ENCODE data around the gene PRAMEF17.
A peak's percentile ranks its signal among the peaks of the same experiment; 100 is the strongest.
"Not testable (repeated sequence)": the region's sequence is repeated elsewhere in the genome, so short reads cannot be mapped to it uniquely, and the experiment has no call there.

PRAMEF17 gene

DNA sequence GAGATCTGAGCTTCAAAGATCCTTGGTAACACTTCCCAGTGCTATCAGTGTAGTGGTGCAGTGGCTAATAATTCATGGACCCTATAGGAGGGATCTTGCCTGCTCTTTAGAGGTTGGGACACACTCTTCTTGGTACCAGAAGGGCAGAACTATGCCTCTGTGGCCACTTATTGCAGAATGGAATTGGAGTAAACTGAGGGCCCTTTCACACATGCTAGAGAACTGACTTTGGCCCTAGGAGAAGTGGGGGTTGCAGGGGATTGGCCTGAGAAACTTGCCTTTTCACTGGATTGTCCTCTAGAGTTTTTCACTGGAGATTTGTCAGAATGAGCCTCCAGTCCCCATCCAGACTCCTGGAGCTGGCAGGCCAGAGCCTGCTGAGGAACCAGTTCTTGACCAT, at the start of gene PRAMEF17:
Gene PRAMEF17 (plus strand): TSS at position 301 of the 400 bp plus-strand sequence. CDS start 26 bp downstream, at position 327.
- DNase-seq = not testable (repeated sequence)

DNA sequence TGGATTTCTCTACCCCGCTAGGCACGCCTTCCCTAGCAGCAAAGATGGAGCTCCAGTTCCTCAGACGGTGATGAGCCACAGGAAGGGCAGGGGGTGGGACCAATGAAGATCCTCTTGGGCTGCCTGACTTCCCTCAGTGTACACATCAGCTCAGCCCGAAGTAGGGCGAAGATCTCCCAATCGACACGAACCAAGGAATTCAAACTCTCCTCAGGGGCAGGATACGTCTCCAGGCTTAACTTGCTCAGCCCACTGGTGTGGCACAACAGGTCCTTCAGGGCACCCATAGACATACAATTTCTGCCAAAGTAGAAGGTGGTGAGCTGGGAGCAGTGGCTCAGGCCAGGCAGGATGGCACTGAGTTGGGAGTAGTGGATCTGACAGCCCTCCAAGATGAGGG, 46.9 kb upstream of the PRAMEF17 start:
- not testable (repeated sequence) for DNase-seq

GRCh38 chr1:13347034-13347433, 42.4 kb upstream of the PRAMEF17 start, which contains the start of gene PRAMEF14:
PRAMEF14 (minus strand) TSS chr1:13347134; CDS start chr1:13345314, 1,820 bp downstream.
- DNase-seq = not testable (repeated sequence)

- DNase-seq = not testable (repeated sequence)
Measured at GRCh38 chr1:13353476-13353875, 36.0 kb upstream of the PRAMEF17 start.

DNA sequence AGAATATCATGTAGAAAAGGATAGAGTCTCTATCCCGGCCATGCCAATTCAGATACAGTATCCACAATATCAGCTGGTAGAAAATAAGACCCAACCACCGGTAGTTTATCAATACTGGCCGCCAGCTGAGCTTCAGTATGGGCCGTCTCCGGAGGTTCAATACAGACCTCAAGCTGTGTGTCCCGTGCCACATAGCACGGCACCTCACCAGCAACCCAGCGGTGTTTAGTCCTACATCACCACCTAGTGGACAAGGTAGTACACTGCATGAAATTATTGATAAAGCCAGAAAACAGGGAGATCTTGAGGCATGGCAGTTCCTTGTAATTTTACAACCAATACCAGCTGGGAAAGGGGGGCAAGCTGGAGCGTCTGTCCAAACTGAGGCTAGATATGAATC, 35.0 kb upstream of the PRAMEF17 start:
- DNase-seq = not testable (repeated sequence)

DNA sequence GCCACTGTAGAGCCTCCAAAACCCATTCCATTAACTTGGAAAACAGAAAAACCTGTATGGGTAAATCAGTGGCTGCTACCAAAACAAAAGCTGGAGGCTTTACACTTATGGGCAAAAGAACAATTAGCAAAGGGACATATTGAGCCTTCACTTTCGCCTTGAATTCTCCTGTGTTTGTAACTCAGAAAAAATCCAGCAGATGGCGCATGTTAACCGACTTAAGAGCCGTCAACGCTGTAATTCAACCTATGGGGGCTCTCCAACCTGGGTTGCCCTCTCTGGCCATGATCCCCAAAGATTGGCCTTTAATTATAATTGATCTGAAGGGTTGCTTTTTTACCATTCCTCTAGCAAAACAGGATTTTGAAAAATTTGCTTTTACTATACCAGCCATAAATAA, 32.7 kb upstream of the PRAMEF17 start:
- peak; percentile 4 for DNase-seq

GRCh38 chr1:13362364-13362763, 27.1 kb upstream of the PRAMEF17 start:
- DNase-seq = not testable (repeated sequence)

- not testable (repeated sequence) for DNase-seq
Measured at GRCh38 chr1:13364928-13365327, 24.5 kb upstream of the PRAMEF17 start.

DNA sequence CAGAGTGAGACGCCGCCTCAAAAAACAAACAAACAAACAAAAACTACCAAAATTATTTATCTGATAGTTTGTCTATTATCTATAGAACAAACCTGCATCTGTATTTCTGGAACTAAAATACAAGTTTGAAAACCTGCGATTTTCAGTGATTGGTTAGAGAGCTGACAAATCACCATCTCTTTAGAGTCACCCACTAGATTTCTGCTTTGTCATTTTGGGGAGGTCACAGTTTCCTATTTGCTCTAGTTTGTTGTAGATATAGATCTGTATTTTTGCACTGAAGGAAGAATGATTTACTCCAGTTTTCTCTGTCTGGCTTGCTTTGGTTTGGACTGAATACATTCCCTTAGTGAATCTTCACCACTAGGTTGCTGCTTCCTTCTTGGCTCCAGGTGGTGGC, 22.9 kb upstream of the PRAMEF17 start:
- not testable (repeated sequence) for DNase-seq

DNA sequence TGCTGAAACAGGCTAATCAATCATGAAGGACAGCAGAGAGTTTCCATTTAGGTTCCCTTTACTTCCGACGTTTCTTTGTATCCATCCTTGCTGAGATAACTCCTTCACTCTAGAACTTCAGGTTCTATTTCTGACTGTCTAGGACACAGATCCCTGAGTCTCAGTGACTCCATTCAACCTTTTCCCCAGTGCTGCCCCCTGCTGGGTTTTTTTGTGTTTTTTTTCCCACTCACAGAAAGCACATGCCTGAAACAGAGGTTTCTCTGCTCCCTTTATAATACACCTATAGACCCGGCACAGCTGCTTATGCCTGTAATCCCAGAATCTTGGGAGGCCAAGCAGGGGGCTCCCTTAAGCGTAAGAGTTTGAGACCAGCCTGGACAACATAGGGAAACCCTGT, 20.9 kb upstream of the PRAMEF17 start:
- not testable (repeated sequence) for DNase-seq

- DNase-seq = not testable (repeated sequence)
Measured at GRCh38 chr1:13378983-13379382, 10.4 kb upstream of the PRAMEF17 start.

DNA sequence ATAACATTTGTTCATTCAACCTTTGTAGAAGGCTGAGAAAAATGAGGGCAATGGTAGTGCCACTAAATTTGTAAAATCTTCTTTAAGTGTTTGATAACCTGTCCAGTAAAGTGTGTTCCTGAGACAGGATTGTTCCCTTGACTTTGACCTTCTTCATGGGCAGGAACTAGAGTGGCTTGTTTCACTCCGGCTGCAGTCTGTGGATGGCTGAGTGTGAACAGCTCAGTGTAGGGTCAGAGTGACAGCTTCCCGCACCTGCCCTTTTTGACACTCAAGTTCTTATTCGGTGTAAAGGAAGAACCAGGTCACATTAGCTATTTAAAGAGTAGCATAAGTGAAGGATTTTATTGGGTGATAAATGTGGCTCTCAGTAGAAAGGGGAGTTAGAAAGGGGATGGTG, 9.1 kb upstream of the PRAMEF17 start:
- not testable (repeated sequence) for DNase-seq

DNA sequence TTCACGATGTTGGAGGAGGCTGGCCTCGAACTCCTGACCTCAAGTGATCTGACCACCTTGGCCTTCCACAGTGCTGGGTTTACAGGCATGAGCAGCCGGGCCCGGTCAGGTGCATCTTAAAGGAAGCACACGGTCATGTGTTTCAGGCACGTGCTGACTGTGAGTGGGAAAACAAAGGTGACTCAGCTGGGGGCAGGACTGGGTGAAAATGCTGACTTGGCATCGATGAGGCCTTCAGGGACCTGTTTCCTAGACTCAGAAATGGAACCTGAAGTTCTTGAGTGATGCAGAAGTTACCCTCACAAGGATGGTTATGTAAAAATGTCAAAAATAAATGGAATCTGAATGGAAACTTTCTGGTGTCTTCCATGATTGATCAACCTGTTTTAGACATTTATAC, 3.6 kb downstream of the PRAMEF17 start:
- DNase-seq = not testable (repeated sequence)

- not testable (repeated sequence) for DNase-seq
Measured at GRCh38 chr1:13394761-13395160, 5.3 kb downstream of the PRAMEF17 start.

DNA sequence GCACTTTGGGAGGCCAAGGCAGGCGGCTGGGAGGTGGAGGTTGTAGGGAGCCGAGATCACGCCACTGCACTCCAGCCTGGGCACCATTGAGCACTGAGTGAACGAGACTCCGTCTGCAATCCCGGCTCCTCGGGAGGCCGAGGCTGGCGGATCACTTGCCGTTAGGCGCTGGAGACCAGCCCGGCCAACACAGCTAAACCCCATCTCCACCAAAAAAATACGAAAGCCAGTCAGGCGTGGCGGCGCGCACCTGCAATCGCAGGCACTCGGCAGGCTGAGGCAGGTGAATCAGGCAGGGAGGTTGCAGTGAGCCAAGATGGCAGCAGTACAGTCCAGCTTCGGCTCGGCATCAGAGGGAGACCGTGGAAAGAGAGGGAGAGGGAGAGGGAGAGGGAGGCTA, 5.9 kb downstream of the PRAMEF17 start:
- DNase-seq = not testable (repeated sequence)

- DNase-seq = no peak
Measured at GRCh38 chr1:13407811-13408210, 18.4 kb downstream of the PRAMEF17 start.

DNA sequence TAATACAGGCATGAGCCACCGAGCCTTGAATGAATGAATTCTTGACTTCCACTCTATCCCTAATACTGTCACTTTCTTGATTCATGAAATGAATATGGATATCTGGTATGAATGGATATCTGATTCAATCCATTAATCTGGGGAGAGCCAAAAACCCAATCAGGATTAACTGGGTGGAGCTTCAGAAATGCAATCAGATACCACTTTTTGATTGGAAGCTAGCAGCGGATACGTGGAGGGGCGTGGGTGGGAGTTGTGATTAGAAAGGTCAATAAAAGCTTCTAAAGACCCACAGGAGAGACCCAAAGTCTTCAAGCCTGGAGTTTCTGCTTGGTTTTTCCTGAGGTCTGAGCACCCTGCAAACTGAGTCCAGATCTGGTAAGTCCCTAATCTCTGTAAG, 20.7 kb downstream of the PRAMEF17 start, which contains the start of gene PRAMEF20:
Gene PRAMEF20 (plus strand): TSS at position 301 of the 400 bp plus-strand sequence. CDS start 5,905 bp downstream, outside the sequence.
- not testable (repeated sequence) for DNase-seq

GRCh38 chr1:13430495-13430894, 41.1 kb downstream of the PRAMEF17 start:
- no peak for DNase-seq

GRCh38 chr1:13432251-13432650, 42.8 kb downstream of the PRAMEF17 start:
- no peak for DNase-seq

DNA sequence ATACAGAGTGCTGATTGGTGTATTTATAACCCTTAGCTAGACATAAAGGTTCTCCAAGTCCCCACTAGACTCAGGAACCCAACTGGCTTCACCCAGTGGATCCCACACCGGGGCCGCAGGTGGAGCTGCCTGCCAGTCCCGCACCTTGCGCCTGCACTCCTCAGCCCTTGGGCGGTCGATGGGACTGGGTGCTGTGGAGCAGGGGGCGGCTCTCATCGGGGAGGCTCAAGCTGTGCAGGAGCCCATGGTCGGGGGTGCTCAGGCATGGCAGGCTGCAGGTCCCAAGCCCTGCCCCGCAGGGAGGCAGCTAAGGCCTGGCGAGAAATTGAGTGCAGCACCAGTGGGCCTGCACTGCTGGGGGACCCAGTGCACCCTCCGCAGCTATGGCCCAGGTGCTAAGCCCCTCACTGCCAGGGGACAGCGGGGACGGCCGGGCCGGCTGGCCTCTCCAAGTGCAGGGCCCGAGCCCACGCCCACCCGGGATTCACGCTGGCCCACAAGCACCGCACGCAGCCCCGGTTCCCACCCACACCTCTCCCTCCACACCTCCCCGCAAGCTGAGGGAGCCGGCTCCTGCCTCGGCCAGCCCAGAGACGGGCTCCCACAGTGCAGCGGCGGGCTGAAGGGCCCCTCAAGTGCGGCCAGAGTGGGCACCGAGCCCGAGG, 44.4 kb downstream of the PRAMEF17 start:
- DNase-seq = not testable (repeated sequence)

DNA sequence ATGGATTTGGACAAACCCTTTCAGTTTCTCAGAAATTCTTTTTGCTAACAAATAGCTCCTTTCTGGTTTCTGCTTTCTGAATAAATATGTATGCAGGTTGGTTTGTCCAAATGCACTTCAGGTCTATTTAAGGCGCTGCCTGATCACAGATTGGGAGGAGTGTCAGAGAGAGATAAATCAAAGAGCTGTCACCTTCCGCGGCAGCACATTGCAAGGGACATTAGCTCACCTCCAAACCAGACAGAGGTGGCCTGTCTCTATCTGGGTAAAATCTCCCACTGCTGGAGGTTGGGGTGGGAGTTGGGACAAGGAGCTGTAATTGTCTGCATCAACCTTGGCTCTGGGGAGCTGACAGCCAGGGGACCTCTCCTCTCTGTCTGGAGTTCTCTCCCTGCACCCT, 46.0 kb downstream of the PRAMEF17 start:
- no peak for DNase-seq

DNA sequence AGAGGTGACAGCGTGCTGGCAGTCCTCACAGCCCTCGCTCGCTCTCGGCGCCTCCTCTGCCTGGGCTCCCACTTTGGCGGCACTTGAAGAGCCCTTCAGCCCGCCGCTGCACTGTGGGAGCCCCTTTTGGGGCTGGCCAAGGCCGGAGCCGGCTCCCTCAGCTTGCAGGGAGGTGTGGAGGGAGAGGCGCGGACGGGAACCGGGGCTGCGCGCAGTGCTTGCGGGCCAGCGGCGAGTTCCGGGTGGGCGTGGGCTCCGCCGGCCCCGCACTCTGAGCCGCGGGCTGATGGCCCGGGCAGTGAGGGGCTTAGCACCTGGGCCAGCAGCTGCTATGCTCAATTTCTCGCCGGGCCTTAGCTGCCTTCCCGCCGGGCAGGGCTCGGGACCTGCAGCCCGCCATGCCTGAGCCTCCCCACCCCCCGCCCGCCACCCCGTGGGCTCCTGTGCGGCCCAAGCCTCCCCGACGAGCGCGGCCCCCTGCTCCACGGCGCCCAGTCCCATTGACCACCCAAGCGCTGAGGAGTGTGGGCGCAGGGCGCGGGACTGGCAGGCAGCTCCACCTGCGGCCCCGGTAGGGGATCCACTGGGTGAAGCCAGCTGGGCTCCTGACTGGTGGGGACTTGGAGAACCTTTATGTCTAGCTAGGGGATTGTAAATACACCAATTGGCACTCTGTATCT, 49.8 kb downstream of the PRAMEF17 start:
- not testable (repeated sequence) for DNase-seq

Measured in NK-92 treated with Interleukin-12 subunit alpha and Interleukin-12 subunit beta, amount 100 ng/mL, for 24 hours (cell line).